Fibroblast of lung (primary cell): ENCODE measurements around the gene TRMT2A. TPM values are rescaled to one million over a fixed set of nuclear protein-coding genes. Genes with fewer than 3 reads are reported as not detected.

Source experiments
- DNase-seq, 2 donors: peaks; one replicate each; pipeline versions ENCODE4 v3.0.0 to v3.0.0-alpha.2; 2010; ENCODE audit warnings: low read depth in 2 of 2
- H2AFZ ChIP-seq: 2 replicates; pipeline ENCODE4 v1.5.1; 2012; ENCODE audit warnings: low read length, control low read depth, inconsistent platforms
- H3K27ac ChIP-seq: 2 replicates; pipeline ENCODE4 v1.5.1; 2011; ENCODE audit warnings: low read length, control low read depth; ENCODE audit not compliant: insufficient read depth
- H3K27me3 ChIP-seq: 2 replicates; pipeline ENCODE4 v1.5.1; 2011; ENCODE audit warnings: mild to moderate bottlenecking, low read length; ENCODE audit not compliant: control insufficient read depth, insufficient read depth
- H3K36me3 ChIP-seq: 2 replicates; pipeline ENCODE4 v1.5.1; 2011; ENCODE audit warnings: low read length; ENCODE audit not compliant: control insufficient read depth, insufficient read depth
- H3K4me1 ChIP-seq: 2 replicates; pipeline ENCODE4 v1.5.1; 2011; ENCODE audit warnings: low read length; ENCODE audit not compliant: control insufficient read depth, insufficient read depth; ENCODE audit errors: extremely low read depth
- H3K4me2 ChIP-seq: 2 replicates; pipeline ENCODE4 v1.5.1; 2011; ENCODE audit warnings: low read length, control low read depth; ENCODE audit not compliant: insufficient read depth; ENCODE audit errors: extremely low read depth
- H3K4me3 ChIP-seq, 4 experiments: fragments of 200-600 bp in 1 of 4; sonication (generic) in 1 of 4; replicated peaks in 1 of 4; 2 replicates each; pipeline ENCODE4 v1.5.1; 2011 to 2016; ENCODE audit warnings: low read length in 4 of 4, low read depth in 3 of 4, mild to moderate bottlenecking in 3 of 4, control low read depth in 2 of 4, inconsistent platforms in 1 of 4, mixed read lengths in 1 of 4; ENCODE audit not compliant: insufficient read depth in 1 of 4; ENCODE audit errors: control extremely low read depth in 1 of 4
- H3K79me2 ChIP-seq: 2 replicates; pipeline ENCODE4 v1.5.1; 2012; ENCODE audit warnings: mild to moderate bottlenecking, low read length, inconsistent platforms; ENCODE audit not compliant: control insufficient read depth, insufficient read depth
- H3K9ac ChIP-seq: 2 replicates; pipeline ENCODE4 v1.5.1; 2011; ENCODE audit warnings: mild to moderate bottlenecking, low read length, control low read depth; ENCODE audit not compliant: insufficient read depth
- H3K9me3 ChIP-seq: 2 replicates; pipeline ENCODE4 v1.5.1; 2012; ENCODE audit warnings: low read depth, low read length; ENCODE audit not compliant: control insufficient read depth, insufficient read depth
- H4K20me1 ChIP-seq: 2 replicates; pipeline ENCODE4 v1.5.1; 2011; ENCODE audit warnings: low read length; ENCODE audit not compliant: control insufficient read depth, insufficient read depth; ENCODE audit errors: extremely low read depth
- EZH2 ChIP-seq: IDR thresholded peaks from 2 replicates; pipeline ENCODE4 v1.5.1; 2012; ENCODE audit warnings: low read length, control low read depth, mild to moderate bottlenecking; ENCODE audit errors: missing control alignments
- polyA plus RNA-seq, 2 donors: library from polyadenylated mRNA; depleted of rRNA in 1 of 2; stranded (reverse) in 1 of 2; unstranded in 1 of 2; fragments of >200 nt; gene quantifications; 2 replicates each; pipeline ENCODE4 v1.2.1, GENCODE V29; 2011 to 2012; ENCODE audit warnings: missing spikeins in 1 of 2
- total RNA-seq: library from RNA; depleted of rRNA; stranded (reverse); fragments of >200 nt; gene quantifications from 2 replicates; pipeline ENCODE4 v1.2.1, GENCODE V29; 2014
- TF ChIP-seq, protein P1 (sequence below), 2 donors: IDR thresholded peaks in 1 of 2; conservative IDR thresholded peaks in 1 of 2; 1 replicate in 1 of 2; 2 replicates in 1 of 2; pipeline ENCODE4 v1.5.1; 2011 to 2012; ENCODE audit warnings: low read length in 2 of 2, control low read depth in 1 of 2, inconsistent platforms in 1 of 2, low read depth in 1 of 2, mild to moderate bottlenecking in 1 of 2

Gene TRMT2A
- total and polyA plus RNA-seq, 2 donors (not counting 1 experiment from before 2014, with no cell fraction given) = 13.5 to 52.2 TPM

DNA sequence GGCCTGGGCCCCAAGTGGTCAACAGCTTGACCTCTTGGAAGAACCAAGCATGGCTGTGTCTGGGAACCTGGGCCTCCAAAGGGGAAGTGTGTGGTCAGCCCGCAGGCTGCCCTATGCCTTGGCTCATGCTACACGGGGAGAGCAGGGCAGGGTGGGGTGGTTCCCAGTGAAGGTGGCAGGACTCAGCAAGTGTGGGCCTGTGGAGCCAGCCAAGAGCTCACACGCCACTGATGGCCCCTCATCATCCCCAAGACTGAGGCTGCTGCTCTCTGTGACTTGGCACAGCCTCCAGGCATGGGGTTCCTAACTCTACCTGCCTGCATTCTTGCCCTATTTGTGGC lies 52.9 kb downstream of the TRMT2A start:
- Histone ChIP-seq H4K20me1 (no peaks in the 10 kb centered on the region), H3K4me3 (no peak overlapping the region), H3K9ac (no peak overlapping the region), H3K36me3 (peaks cover 5% of the 10 kb centered on the region), H2AFZ (no peak overlapping the region), H3K79me2 (no peaks in the 10 kb centered on the region), H3K4me1 (no peaks in the 10 kb centered on the region), H3K27me3 (no peaks in the 10 kb centered on the region), H3K27ac (no peak overlapping the region), H3K9me3 (no peaks in the 10 kb centered on the region), H3K4me2 (no peak overlapping the region)
- no peak for DNase-seq
- no peak for TF ChIP-seq EZH2
- TF ChIP-seq, protein P1, sequence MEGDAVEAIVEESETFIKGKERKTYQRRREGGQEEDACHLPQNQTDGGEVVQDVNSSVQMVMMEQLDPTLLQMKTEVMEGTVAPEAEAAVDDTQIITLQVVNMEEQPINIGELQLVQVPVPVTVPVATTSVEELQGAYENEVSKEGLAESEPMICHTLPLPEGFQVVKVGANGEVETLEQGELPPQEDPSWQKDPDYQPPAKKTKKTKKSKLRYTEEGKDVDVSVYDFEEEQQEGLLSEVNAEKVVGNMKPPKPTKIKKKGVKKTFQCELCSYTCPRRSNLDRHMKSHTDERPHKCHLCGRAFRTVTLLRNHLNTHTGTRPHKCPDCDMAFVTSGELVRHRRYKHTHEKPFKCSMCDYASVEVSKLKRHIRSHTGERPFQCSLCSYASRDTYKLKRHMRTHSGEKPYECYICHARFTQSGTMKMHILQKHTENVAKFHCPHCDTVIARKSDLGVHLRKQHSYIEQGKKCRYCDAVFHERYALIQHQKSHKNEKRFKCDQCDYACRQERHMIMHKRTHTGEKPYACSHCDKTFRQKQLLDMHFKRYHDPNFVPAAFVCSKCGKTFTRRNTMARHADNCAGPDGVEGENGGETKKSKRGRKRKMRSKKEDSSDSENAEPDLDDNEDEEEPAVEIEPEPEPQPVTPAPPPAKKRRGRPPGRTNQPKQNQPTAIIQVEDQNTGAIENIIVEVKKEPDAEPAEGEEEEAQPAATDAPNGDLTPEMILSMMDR (conservative IDR thresholded peaks at IDR 0.05 in 1 of 2, IDR thresholded peaks at IDR 0.05 in 1 of 2; ENCODE audit: low read depth in 1 of 2, low read length in 2 of 2) = no peak

DNA sequence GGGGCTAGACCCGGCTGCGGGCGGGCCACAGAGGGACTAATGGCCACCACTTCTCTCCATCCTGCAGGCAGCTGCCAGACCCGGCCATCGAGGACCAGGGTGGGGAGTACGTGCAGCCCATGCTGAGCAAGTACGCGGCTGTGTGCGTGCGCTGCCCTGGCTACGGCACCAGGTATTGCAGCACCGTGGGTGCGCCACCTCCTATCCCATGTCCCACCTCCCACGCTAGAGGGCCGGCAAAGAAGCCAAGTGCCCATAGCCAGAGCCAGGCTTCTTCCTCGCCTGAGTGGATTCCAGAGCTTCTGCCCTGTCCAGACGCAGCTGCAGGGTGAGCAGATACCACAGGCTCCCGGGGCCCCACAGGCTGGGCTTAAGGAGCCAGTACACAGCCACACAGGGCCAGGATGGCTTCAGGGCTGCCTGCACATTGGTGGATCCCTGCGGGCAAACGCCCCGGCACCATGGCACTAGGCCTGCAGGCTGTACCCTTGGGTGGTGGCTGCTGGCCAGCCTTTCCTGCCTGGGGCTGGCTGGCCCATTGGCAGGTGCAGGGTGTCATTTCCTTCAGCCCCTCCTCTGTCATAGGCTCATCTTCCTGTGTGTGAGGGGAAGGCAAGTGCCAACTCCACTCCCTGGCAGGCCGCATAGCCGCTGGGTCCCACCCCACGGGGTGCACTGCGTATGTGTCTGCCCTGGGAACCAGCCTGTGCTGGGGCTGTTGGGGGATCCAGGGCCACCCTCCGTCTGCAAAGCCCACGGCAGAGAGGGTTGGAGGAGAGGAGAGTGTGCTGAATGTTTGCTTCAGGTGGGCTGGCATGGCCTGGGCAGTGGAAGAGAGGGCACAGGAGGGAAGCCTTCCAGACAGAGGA lies 53.5 kb downstream of the TRMT2A start:
- Histone ChIP-seq H3K79me2 (no peaks in the 10 kb centered on the region), H3K9ac (no peak overlapping the region), H3K4me3 (no peak overlapping the region), H2AFZ (no peak overlapping the region), H4K20me1 (no peaks in the 10 kb centered on the region), H3K27me3 (no peaks in the 10 kb centered on the region), H3K4me1 (no peaks in the 10 kb centered on the region), H3K36me3 (peaks cover 5% of the 10 kb centered on the region), H3K4me2 (no peak overlapping the region), H3K9me3 (no peaks in the 10 kb centered on the region), H3K27ac (no peak overlapping the region)
- TF ChIP-seq, protein P1 (conservative IDR thresholded peaks at IDR 0.05 in 1 of 2, IDR thresholded peaks at IDR 0.05 in 1 of 2; ENCODE audit: low read depth in 1 of 2, low read length in 2 of 2) = no peak
- no peak for TF ChIP-seq EZH2
- no peak for DNase-seq

DNA sequence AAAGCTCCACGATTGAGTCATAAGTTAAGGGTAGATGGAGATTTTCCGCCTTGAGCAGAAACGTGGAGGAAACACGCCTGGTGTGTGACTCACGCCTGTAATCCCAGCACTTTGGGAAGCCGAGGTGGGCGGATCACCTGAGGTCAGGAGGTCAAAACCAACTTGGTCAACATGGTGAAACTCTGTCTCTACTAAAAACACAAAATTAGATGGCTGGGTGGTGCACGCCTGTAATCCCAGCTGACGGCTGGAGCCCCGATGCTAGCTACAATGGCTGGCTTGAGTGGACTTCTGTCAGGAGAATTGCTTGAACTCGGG lies 54.3 kb downstream of the TRMT2A start:
- H3K4me2 ChIP-seq = no peak overlapping the region

More for the DNA sequence above, 54.3 kb downstream of the TRMT2A start:
- Histone ChIP-seq H3K4me1 (no peaks in the 10 kb centered on the region), H3K79me2 (no peaks in the 10 kb centered on the region), H2AFZ (no peak overlapping the region), H3K27me3 (no peaks in the 10 kb centered on the region), H3K9ac (no peak overlapping the region), H3K9me3 (no peaks in the 10 kb centered on the region), H3K27ac (no peak overlapping the region), H3K4me3 (no peak overlapping the region), H3K36me3 (peaks cover 5% of the 10 kb centered on the region), H4K20me1 (no peaks in the 10 kb centered on the region)
- TF ChIP-seq, protein P1 (conservative IDR thresholded peaks at IDR 0.05 in 1 of 2, IDR thresholded peaks at IDR 0.05 in 1 of 2; ENCODE audit: low read depth in 1 of 2, low read length in 2 of 2) = no peak
- TF ChIP-seq EZH2 = no peak
- DNase-seq = peak; percentile 24 to 76
